Skin epidermis (tissue), 12 donors: ENCODE measurements around the gene DLG1.

ENCODE experiments used
- H3K27ac ChIP-seq, 21 experiments: fragments of 200-600 bp; sonication (generic) in 11 of 21; one replicate each; pipeline ENCODE4 v1.5.0; 2020; ENCODE audit warnings: mild to moderate bottlenecking in 3 of 21, inconsistent platforms in 2 of 21, moderate library complexity in 2 of 21
- H3K4me3 ChIP-seq, 7 experiments: fragments of 200-600 bp; sonication (generic) in 2 of 7; one replicate each; pipeline ENCODE4 v1.5.0; 2020; ENCODE audit warnings: inconsistent platforms in 2 of 7, mild to moderate bottlenecking in 2 of 7, moderate library complexity in 1 of 7

DLG1 gene

GRCh38 chr3:197298341-197298944 lies at the start of gene DLG1:
TSS of gene DLG1 (minus strand) at chr3:197298612. CDS start at chr3:197297204, 1,408 bp downstream.
- peak within 1 kb of the TSS; percentile 70 to 98 (median 95) for H3K27ac ChIP-seq
- H3K4me3 ChIP-seq = peak within 1 kb of the TSS; percentile 71 to 99 (median 95)

- no peak overlapping the region for H3K27ac ChIP-seq
- H3K4me3 ChIP-seq = no peak overlapping the region
Observed at GRCh38 chr3:197348014-197348413, 49.6 kb upstream of the DLG1 start.

GRCh38 chr3:197345390-197345789 lies 47.0 kb upstream of the DLG1 start:
- H3K4me3 ChIP-seq = no peak overlapping the region

GRCh38 chr3:197344582-197345318 lies 46.3 kb upstream of the DLG1 start:
- no peak overlapping the region for H3K27ac ChIP-seq

More at GRCh38 chr3:197345390-197345789, 47.0 kb upstream of the DLG1 start:
- no peak overlapping the region for H3K27ac ChIP-seq

DNA sequence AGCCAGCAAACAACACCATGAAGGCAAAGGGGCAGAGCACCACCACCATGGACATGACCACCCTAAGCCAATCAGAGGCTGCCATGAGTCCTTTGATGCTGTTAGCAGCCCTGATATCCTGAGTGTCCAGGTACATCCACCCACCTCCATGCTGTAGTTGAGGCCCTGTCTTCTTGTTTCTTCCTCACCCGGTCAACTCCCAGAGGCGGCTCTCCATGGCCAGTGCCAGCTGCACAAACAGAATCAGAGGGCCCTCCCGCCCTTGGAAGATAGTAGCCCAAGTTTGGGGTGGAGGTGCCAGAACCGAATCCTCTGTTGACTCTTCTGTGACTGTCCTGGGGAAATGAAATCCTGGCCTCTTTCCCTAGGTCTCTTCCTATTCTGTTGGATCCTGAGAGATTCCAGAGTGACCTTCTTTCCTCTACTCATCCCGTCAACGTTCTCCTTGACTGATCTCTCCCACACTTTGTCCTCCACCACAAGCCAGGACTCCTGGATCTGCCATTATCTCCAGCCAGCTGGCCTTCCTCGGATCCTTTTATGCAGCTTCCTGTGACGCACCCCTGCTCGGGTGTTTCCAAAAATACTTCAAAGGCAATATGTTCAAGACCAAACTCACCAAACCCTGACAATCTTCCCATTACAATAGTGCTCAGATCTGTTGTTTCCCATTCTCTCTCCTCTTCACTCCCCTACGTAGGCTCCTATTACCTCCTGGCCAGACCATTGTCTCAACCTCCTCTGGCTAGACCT lies 45.4 kb upstream of the DLG1 start:
- H3K27ac ChIP-seq = no peak overlapping the region
- H3K4me3 ChIP-seq = no peak overlapping the region

More at GRCh38 chr3:197344582-197345318, 46.3 kb upstream of the DLG1 start:
- H3K4me3 ChIP-seq = no peak overlapping the region

GRCh38 chr3:197343111-197343510 lies 44.7 kb upstream of the DLG1 start:
- H3K4me3 ChIP-seq = no peak overlapping the region
- no peak overlapping the region for H3K27ac ChIP-seq

GRCh38 chr3:197340521-197340871 lies 42.1 kb upstream of the DLG1 start:
- Histone ChIP-seq H3K27ac (peak overlapping the region in 1 of 21 experiments; percentile 2), H3K4me3 (no peak overlapping the region)

DNA sequence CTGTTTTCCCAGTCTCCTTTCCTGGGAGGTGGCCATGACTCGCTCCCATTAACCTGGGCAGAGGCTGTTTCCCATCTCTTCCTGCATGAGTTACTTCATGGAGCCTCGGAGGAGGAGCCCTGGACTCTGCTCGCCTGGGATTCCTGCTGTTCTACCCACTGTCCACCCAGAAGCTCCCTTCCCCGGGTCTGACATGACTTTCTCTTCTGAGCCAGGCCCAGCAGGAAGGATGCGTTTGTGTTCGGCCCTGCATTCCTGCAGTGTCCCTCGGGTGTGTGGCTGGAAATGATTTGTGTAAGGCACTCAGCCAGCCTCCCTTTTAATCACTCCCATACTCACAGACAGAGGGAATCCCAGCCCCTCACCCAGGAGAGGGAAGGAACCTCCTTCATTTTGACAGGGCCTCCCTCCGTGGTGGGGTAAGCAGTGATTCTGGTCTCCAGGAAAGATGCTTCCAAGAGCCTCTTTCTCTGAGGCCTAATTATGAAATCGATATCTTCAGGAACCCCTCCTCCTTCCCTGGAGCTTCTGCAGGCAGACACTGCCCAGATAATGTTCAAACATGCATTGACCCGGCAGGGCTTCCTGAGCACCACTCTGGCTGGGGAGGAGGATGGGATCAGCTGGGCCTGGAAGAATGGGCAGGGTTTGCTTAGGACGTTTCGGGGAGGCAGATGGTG lies 41.6 kb upstream of the DLG1 start:
- Histone ChIP-seq H3K4me3 (no peak overlapping the region), H3K27ac (peak overlapping the region in 2 of 21 experiments; percentile 6 to 40)

DNA sequence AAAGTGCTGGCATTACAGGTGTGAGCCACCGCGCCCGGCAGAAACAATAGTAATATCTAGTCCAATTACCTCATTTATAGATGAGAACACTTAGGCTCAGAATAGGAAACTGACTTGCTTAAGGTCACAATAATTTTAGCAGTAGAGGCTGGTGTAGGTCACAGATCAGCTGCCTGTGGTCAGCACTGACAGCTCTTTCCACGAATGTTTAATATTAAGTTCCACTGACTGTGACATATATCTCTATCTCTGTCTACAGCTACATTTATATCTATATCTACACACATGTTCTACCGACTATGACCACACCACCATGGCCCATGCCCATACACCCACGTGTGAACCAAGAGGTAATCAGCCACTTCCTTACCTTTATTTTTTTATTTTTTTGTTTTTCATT lies 40.2 kb upstream of the DLG1 start:
- Histone ChIP-seq H3K4me3 (no peak overlapping the region), H3K27ac (no peak overlapping the region)

DNA sequence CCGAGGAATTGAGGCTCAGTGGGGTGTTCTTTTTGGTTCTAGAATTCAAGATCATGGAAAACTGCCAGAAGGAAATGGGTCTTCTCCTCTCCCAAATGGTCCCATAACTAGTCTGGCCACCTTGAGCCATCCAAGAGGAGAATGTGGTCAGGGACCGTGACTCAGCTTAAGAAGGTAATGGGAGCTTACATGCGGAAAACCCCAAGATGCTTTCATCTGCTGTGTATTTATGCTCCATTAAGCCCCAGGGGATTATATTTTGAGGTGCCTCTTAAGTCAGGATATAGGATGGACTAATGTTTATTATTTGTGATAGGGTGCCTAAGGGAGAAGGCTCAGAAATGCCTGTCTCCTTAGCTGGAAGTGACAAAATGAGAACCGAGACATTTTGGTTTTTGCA lies 39.2 kb upstream of the DLG1 start:
- no peak overlapping the region for H3K4me3 ChIP-seq

DNA sequence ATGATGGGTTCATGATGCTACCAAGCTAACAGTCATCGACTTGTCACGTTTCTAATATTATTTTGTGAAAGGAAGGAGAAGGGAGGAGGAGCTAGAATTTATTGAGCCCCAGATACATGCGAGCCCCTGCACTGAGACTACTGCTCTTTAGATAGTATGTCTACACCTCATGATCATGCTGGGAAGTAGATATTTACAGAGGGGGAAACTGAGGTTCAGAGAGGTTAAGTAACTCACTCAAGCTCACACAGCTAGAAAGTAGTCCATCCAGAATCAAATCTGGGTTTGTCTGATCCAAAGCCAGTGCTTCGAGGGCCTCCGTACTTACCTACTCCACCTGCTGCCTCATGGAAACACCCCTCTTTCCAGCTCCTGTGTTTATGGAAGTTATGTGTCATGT lies 38.8 kb upstream of the DLG1 start:
- H3K27ac ChIP-seq = no peak overlapping the region
- no peak overlapping the region for H3K4me3 ChIP-seq

More for the DNA sequence above, 39.2 kb upstream of the DLG1 start:
- no peak overlapping the region for H3K27ac ChIP-seq

DNA sequence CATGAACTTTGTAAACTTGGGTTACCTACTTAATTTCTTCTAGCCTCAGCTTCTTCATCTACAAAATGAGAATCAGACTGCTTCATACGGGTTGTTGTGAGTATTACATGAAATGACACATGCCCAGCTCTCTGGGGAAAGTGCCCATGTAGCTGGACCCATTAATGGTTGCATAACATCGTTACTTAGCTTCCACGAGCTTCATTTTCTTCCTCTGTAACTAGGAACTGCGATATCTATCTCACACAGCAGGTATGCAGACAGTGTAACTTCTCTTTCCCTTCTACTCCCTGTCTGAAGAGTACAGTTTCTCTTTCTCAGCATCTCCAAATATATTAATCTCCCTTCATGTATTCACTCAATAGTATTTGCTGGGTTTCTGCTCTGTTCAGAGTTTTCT lies 37.9 kb upstream of the DLG1 start:
- H3K27ac ChIP-seq = no peak overlapping the region

DNA sequence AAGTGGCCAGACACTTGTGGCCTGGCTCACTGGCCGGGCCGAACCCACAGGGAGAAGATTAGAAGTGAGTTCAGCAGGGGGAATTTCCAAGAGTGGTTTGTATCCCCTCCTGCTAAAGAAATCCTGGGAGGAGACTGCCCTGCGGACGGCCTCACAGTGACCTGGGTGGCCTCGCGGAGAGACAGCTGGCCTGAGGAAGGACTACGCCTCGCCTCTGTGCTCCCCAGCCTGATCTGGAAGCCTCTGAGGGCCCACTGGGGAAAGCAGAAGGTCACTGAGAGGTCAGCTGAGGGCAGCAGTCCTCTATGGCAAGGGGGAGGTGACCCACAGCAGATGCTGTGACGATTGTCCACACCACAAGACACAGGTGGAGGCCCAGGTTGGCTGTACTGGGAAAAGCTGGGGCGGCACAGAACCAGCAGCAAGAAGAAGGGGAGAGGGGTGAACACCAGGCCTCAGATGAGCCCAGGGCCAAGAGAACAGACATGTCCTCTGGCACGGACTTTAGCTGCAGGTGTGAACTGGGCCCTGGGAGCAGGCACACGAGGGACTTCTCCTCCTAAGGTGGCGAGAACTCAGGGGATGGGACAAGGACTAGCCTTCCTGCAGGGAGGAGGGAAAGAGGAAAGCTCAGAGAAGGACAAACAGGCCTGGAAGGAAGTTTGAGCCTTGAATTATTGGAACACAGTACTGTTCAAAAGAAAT lies 37.2 kb upstream of the DLG1 start:
- Histone ChIP-seq H3K27ac (no peak overlapping the region), H3K4me3 (no peak overlapping the region)

More for the DNA sequence above, 37.9 kb upstream of the DLG1 start:
- no peak overlapping the region for H3K4me3 ChIP-seq

- Histone ChIP-seq H3K27ac (no peak overlapping the region), H3K4me3 (no peak overlapping the region)
Observed at GRCh38 chr3:197333901-197334639, 35.7 kb upstream of the DLG1 start.

- Histone ChIP-seq H3K27ac (no peak overlapping the region), H3K4me3 (no peak overlapping the region)
Observed at GRCh38 chr3:197331131-197331530, 32.7 kb upstream of the DLG1 start.

DNA sequence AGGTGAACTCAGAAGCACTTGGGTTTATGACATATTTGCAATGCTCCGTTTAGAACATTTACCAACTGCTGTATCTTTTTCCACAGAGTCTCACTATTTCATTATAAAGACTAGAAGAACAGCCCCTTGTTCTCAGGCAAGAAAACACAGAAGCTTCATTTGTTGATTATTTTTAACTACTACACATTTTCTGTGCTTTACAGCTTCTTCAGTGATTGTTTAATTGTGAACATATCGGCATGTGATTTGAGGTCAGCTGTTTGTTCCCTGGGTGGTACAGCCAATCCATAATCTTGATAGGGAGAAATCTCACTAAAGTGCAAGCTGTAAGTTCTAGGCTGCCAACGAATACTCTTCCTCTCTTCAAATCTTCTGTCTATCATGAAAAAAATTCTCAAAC lies 31.0 kb upstream of the DLG1 start:
- H3K27ac ChIP-seq = no peak overlapping the region
- H3K4me3 ChIP-seq = no peak overlapping the region

GRCh38 chr3:197328198-197328597 lies 29.8 kb upstream of the DLG1 start:
- Histone ChIP-seq H3K4me3 (no peak overlapping the region), H3K27ac (no peak overlapping the region)

GRCh38 chr3:197327701-197328100 lies 29.3 kb upstream of the DLG1 start:
- Histone ChIP-seq H3K4me3 (no peak overlapping the region), H3K27ac (no peak overlapping the region)

DNA sequence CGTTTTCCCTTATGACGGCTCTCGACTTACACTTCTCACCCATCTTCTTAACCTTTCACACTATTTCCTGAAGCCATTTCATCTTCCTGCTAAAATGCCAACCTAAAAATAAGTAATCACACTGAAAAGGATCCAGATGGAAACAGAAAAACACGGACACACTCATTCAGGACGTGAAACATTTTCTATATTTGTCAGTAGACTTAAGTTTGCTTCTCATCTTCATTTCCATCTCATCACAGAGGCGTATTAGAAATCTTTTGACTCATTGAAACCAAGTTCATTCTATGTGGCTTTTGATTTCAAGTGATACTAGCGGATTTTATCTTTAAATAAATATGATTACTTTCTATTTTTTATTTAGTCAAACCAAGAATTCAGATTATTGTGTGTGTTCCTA lies 27.4 kb upstream of the DLG1 start:
- H3K27ac ChIP-seq = no peak overlapping the region

More for the DNA sequence above, 27.4 kb upstream of the DLG1 start:
- H3K4me3 ChIP-seq = no peak overlapping the region
